OCI-LY3 (cell line): ENCODE results near the gene WDR37.

ENCODE experiments used
- EZH2phosphoT487 ChIP-seq: fragments of 200-600 bp; shearing (Covaris generic); IDR thresholded peaks from 2 replicates; pipeline ENCODE4 v1.6.1; 2018; ENCODE audit warnings: antibody characterized with exemption, mixed run types, low read depth
- TF ChIP-seq, protein P1 (sequence below): fragments of 200-600, 300-600 bp; sonication (generic); IDR thresholded peaks from 2 replicates; pipeline ENCODE4 v1.5.1; 2014; ENCODE audit warnings: antibody characterized with exemption, low read length, low read depth

DNA sequence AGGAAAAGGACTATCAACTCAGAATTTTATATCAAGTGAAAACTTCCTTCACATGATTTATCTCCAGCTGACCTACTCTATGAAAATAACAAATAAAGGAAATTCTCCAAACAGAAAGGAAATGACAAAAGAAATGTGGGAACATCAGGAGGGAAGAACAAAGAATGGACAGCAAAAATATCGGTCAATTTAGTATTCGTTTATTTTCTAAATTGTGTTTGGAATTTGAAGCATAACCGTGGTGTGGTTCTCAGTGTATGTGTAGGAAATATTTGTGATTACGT lies 8.7 kb downstream of the WDR37 start:
- TF ChIP-seq, protein P1, sequence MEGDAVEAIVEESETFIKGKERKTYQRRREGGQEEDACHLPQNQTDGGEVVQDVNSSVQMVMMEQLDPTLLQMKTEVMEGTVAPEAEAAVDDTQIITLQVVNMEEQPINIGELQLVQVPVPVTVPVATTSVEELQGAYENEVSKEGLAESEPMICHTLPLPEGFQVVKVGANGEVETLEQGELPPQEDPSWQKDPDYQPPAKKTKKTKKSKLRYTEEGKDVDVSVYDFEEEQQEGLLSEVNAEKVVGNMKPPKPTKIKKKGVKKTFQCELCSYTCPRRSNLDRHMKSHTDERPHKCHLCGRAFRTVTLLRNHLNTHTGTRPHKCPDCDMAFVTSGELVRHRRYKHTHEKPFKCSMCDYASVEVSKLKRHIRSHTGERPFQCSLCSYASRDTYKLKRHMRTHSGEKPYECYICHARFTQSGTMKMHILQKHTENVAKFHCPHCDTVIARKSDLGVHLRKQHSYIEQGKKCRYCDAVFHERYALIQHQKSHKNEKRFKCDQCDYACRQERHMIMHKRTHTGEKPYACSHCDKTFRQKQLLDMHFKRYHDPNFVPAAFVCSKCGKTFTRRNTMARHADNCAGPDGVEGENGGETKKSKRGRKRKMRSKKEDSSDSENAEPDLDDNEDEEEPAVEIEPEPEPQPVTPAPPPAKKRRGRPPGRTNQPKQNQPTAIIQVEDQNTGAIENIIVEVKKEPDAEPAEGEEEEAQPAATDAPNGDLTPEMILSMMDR = no peak
- no peak for TF ChIP-seq EZH2phosphoT487
